PFSK-1 (cell line): ENCODE results near the gene ZNF30.

Experiments used
- FOXP2 ChIP-seq: optimal IDR thresholded peaks from 2 replicates; pipeline ENCODE3; 2011; ENCODE audit warnings: borderline replicate concordance, control low read depth, inconsistent platforms; ENCODE audit not compliant: insufficient read depth; ENCODE audit errors: extremely low read length, extremely low read depth
- POLR2AphosphoS5 ChIP-seq: IDR thresholded peaks from 2 replicates; pipeline ENCODE4 v1.6.1; 2012; ENCODE audit warnings: low read depth, mild to moderate bottlenecking, control low read depth, low read length, moderate library complexity
- REST ChIP-seq, 2 experiments: IDR thresholded peaks; 2 replicates each; pipeline versions ENCODE4 v1.6.1 to v1.8.0; 2011 to 2012; ENCODE audit warnings: low read depth in 2 of 2, low read length in 2 of 2, control low read depth in 1 of 2, inconsistent platforms in 1 of 2, mild to moderate bottlenecking in 1 of 2, moderate library complexity in 1 of 2; ENCODE audit not compliant: insufficient read depth in 1 of 2
- SIN3A ChIP-seq: IDR thresholded peaks from 2 replicates; pipeline ENCODE4 v1.6.1; 2012; ENCODE audit warnings: mild to moderate bottlenecking, low read length, moderate library complexity, borderline replicate concordance; ENCODE audit not compliant: insufficient read depth
- TAF1 ChIP-seq: IDR thresholded peaks from 2 replicates; pipeline ENCODE4 v1.6.1; 2012; ENCODE audit warnings: low read length, control low read depth, borderline replicate concordance; ENCODE audit not compliant: insufficient read depth

Gene ZNF30

GRCh38 chr19:34900245-34900644, 26.5 kb upstream of the ZNF30 start:
- no peak for TF ChIP-seq FOXP2
- TF ChIP-seq SIN3A = no peak
- TF ChIP-seq TAF1 = no peak
- no peak for TF ChIP-seq REST (IDR thresholded peaks at IDR 0.05; ENCODE audit: insufficient read depth in 1 of 2, low read depth in 2 of 2, low read length in 2 of 2)
- TF ChIP-seq POLR2AphosphoS5 = no peak

- no peak for TF ChIP-seq SIN3A
- no peak for TF ChIP-seq TAF1
- no peak for TF ChIP-seq FOXP2
- no peak for TF ChIP-seq REST (IDR thresholded peaks at IDR 0.05; ENCODE audit: insufficient read depth in 1 of 2, low read depth in 2 of 2, low read length in 2 of 2)
Measured at GRCh38 chr19:34904664-34905527, 21.8 kb upstream of the ZNF30 start.

GRCh38 chr19:34910770-34911169, 15.9 kb upstream of the ZNF30 start:
- TF ChIP-seq SIN3A = no peak
- no peak for TF ChIP-seq FOXP2
- no peak for TF ChIP-seq REST (IDR thresholded peaks at IDR 0.05; ENCODE audit: insufficient read depth in 1 of 2, low read depth in 2 of 2, low read length in 2 of 2)
- TF ChIP-seq POLR2AphosphoS5 = no peak
- no peak for TF ChIP-seq TAF1

- TF ChIP-seq POLR2AphosphoS5 (no peak), TAF1 (no peak), FOXP2 (no peak), SIN3A (no peak), REST (IDR thresholded peaks at IDR 0.05; ENCODE audit: insufficient read depth in 1 of 2, low read depth in 2 of 2, low read length in 2 of 2) (no peak)
Measured at GRCh38 chr19:34918190-34918589, 8.5 kb upstream of the ZNF30 start.
